RWPE1 (cell line): Measurements from ENCODE around the gene MFSD2B.

ENCODE experiments used
- CTCF ChIA-PET: fragments of 350-600 bp; sonication (Branson Sonifier 250); formaldehyde crosslinking; extraction: SDS; loops from one replicate; lab custom pipeline; 2021; lab: Yijun Ruan, JAX
- POLR2A ChIA-PET: fragments of 400-600 bp; formaldehyde crosslinking; extraction: SDS; loops from one replicate; lab custom pipeline; 2020; ENCODE audit warnings: antibody characterized with exemption; ENCODE audit not compliant: low non-redundant PET; lab: Yijun Ruan, JAX
- DNase-seq: peaks from one replicate; pipeline ENCODE4 v3.0.0; 2012; ENCODE audit warnings: low spot score
- H3K27ac ChIP-seq: fragments of 450-650 bp; 2 replicates; pipeline ENCODE4 v1.5.1; 2017
- TF ChIP-seq, protein P1 (sequence below): fragments of 450-650 bp; conservative IDR thresholded peaks from 2 replicates; pipeline ENCODE4 v1.5.1; 2017; ENCODE audit warnings: low read depth, mild to moderate bottlenecking

Gene MFSD2B

DNA sequence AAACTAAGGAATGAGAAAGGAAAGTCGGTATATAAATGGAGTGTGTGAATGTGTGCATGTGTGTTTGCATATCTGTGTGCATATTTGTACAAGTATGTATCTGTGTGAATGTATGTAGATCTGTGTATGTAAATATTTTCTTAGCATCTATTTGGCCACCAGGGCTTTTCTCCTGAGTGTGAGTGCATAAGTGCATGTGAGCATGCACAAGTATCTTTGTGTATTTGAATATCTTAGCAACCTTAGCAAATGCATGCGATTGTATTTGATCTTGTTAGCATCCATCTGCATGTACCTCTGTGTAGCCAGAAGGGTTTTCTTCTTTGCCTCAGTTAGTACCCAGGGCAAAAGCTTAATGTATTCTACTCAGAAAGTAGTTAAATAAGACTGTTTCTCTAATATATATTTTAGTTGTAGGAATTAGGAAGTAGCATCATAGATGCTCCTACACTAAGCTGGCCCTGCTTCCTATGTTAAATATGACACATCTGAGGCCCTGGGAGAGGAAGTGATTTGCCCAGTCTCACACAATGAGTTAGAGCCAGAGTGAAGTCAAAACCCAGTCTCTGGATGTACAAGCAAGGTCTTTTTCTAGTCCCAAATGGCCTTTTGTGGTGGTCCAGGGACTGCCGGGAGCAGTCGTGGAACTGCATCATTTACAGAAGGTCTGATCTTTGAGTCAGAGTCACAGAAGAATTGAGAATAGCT, 48.8 kb downstream of the MFSD2B start:
- TF ChIP-seq, protein P1, sequence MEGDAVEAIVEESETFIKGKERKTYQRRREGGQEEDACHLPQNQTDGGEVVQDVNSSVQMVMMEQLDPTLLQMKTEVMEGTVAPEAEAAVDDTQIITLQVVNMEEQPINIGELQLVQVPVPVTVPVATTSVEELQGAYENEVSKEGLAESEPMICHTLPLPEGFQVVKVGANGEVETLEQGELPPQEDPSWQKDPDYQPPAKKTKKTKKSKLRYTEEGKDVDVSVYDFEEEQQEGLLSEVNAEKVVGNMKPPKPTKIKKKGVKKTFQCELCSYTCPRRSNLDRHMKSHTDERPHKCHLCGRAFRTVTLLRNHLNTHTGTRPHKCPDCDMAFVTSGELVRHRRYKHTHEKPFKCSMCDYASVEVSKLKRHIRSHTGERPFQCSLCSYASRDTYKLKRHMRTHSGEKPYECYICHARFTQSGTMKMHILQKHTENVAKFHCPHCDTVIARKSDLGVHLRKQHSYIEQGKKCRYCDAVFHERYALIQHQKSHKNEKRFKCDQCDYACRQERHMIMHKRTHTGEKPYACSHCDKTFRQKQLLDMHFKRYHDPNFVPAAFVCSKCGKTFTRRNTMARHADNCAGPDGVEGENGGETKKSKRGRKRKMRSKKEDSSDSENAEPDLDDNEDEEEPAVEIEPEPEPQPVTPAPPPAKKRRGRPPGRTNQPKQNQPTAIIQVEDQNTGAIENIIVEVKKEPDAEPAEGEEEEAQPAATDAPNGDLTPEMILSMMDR, result no peak
- H3K27ac ChIP-seq, result no peak overlapping the region
- POLR2A ChIA-PET, result no interaction called here
- no peak for DNase-seq
- CTCF ChIA-PET, result no interaction called here

DNA sequence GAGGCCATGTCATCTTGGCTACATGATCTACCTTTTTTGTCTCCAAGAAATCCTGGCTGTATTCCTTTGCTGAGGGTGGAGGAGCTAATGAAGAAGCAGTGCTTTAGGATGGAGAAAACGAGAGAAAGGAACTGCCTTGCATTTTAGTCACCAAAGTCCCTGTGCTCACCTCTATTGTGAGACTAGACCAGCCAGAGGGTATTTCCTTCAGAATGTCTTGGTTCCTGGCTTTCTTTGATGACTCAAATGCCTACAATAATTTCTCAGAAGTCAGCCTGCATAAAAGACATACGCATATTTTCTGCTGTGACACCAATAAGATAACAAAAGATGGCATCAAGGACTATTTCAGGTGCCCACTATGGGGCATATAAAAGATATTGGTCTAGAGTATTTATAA, 55.5 kb downstream of the MFSD2B start:
- TF ChIP-seq, protein P1, result no peak
- no peak overlapping the region for H3K27ac ChIP-seq
- ChIA-PET POLR2A (no interaction called here), CTCF (interaction anchor here (0.6 kb wide), 1 partner anchor 274 kb away, joined by 5 read pairs; no protein-coding TSS in a partner anchor)
- no peak for DNase-seq

DNA sequence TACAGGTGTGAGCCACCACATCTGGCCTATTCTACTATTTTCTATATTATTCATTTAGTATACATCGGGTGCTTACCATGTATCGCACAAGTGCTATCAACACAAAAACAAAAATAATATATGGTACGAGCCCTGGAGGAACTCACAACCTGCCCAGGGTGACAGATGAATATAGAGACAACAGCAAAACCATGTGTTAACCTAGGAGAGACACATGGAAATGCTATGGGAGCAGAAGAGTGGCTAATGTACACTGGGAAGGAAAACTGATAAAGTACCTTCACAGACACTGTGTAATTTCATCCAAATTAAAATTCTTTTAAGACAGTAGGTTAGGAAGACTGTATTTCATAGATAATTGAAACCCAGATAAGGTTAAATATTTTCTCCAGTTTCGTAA, 62.4 kb downstream of the MFSD2B start:
- POLR2A ChIA-PET, result no interaction called here

DNA sequence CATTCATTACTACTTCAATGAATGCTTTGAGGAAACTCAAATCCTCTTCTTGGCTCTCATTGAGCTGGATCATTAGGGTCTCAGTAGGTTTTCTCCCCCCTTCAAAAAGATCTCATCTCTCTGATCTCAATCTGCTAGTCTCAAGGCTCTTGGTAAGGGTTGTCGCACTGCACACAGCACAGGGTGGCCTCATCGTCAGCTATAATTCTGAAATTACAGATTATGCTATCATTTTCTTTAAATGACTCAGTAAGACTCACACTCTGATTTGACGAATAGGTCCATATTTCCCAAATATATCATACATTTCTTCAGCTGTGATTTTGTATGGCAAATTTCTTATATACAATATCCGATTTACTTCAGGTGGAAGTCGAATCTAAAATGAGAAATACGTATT, 63.9 kb downstream of the MFSD2B start:
- POLR2A ChIA-PET, result no interaction called here
- no peak overlapping the region for H3K27ac ChIP-seq
- CTCF ChIA-PET, result no interaction called here
- DNase-seq, result no peak
- TF ChIP-seq, protein P1, result no peak

More for the DNA sequence above, 62.4 kb downstream of the MFSD2B start:
- TF ChIP-seq, protein P1, result no peak
- DNase-seq, result no peak
- H3K27ac ChIP-seq, result no peak overlapping the region
- CTCF ChIA-PET, result no interaction called here

DNA sequence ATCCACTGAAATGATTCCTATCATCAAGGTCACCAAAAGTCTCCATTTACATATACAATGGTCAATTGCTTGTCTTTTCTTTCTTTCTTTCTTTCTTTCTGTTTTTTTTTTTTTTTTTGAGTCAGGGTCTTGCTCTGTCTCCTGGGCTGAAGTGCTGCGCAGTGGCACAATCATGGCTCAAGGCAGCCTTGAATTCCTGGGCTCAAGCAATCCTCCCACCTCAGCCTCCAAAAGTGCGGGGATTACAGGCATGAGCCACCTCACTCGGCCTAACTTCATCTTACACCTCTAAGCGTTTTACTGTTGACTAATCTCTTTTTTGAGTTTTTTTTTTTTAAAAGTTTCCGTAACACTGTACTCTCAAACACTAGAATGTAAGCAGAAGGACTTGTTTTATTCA, 65.4 kb downstream of the MFSD2B start:
- no peak overlapping the region for H3K27ac ChIP-seq
- ChIA-PET CTCF (no interaction called here), POLR2A (no interaction called here)
- no peak for DNase-seq
- TF ChIP-seq, protein P1, result no peak
